Mesodermal cell (in vitro differentiated cells): Measurements from ENCODE around the gene ALDOA.
"Not testable (repeated sequence)": the region's sequence is repeated elsewhere in the genome, so short reads cannot be mapped to it uniquely, and the experiment has no call there.

ENCODE experiments used
- H3K27ac ChIP-seq: 2 replicates; pipeline ENCODE4 v1.7.0; 2013; ENCODE audit warnings: mild to moderate bottlenecking, low read depth, low read length, moderate library complexity; ENCODE audit not compliant: severe bottlenecking
- H3K36me3 ChIP-seq: 2 replicates; pipeline ENCODE4 v1.7.1; 2013; ENCODE audit warnings: mild to moderate bottlenecking, low read length, moderate library complexity; ENCODE audit not compliant: control insufficient read depth, insufficient read depth
- H3K4me1 ChIP-seq: one replicate; pipeline ENCODE4 v1.7.1; 2013; ENCODE audit warnings: mild to moderate bottlenecking, low read length; ENCODE audit not compliant: insufficient read depth, control insufficient read depth, poor library complexity, severe bottlenecking
- H3K4me3 ChIP-seq: 2 replicates; pipeline ENCODE4 v1.7.0; 2013; ENCODE audit warnings: low read length, control low read depth, mild to moderate bottlenecking; ENCODE audit not compliant: insufficient read depth, poor library complexity, severe bottlenecking; ENCODE audit errors: extremely low read depth
- H3K9me3 ChIP-seq: 2 replicates; pipeline ENCODE4 v1.7.1; 2013; ENCODE audit warnings: mild to moderate bottlenecking, low read length, moderate library complexity; ENCODE audit not compliant: control insufficient read depth
- WGBS, 2 experiments: methylation state at CpG; one replicate each; pipeline ENCODE4 v1.1.5; 2013; ENCODE audit warnings: missing lambda C conversion rate in 2 of 2; ENCODE audit not compliant: insufficient coverage in 2 of 2; 5-methylcytosine and 5-hydroxymethylcytosine counted together

The ALDOA gene

GRCh38 chr16:30108059-30108850, 42.7 kb downstream of the ALDOA start:
- no peaks in the 10 kb centered on the region for H3K9me3 ChIP-seq
- H3K27ac ChIP-seq: no peak overlapping the region
- H3K4me3 ChIP-seq: no peak overlapping the region
- H3K4me1 ChIP-seq: peaks cover 14% of the 10 kb centered on the region
- H3K36me3 ChIP-seq: peaks cover 55% of the 10 kb centered on the region
- WGBS, 2 experiments: 97% methylated on average over 8 to 9 of the region's 15 CpGs

- no peaks in the 10 kb centered on the region for H3K9me3 ChIP-seq
- no peak overlapping the region for H3K4me3 ChIP-seq
- H3K4me1 ChIP-seq: peaks cover 14% of the 10 kb centered on the region
- no peak overlapping the region for H3K27ac ChIP-seq
- WGBS, 2 experiments: 80 to 91% methylated on average over 4 to 5 of the region's 7 CpGs
- peaks cover 44% of the 10 kb centered on the region for H3K36me3 ChIP-seq
These were observed 45.1 kb downstream of the ALDOA start for GRCh38 chr16:30110661-30111060.

DNA sequence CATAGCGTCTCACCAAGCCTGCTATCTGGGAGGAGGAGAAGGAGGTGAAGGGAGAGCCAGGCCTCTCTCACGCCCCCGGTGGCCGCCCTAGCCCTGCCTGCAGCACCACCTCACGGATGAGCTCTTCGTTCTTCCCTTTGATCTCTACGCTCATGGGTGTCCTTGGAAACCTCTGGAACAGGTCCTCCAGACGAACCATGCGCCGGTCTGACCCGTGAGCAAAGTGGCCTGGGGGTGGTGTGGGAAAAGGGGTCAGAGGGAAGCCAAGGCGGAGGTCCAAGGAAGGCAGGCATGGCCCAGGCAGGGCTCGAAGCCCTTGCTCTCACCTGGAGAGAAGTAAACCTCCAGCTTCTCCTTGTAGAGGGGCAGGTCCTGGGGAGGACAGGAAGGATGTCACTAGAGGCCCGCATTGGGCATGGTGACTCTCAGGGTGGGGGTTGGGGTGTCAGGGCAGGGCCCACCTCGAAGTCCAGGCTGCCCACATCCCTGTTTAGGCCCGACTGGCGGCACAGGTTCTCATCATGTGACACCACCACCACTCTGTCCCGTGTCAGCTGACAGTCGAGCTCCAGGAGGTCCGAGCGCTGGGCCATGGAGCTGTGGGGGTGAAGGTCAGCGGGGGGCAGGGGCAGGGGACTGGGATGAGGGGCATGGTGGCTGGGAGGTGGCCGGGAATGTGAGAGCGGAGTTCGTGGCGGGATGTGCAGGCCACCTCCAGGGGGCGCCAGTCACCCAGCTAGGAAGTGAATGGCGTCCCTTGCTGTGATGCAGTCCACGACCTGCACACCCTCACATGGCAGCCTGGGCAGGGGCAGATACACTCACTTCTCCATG, 46.9 kb downstream of the ALDOA start:
- H3K4me3 ChIP-seq: no peak overlapping the region
- peaks cover 14% of the 10 kb centered on the region for H3K4me1 ChIP-seq
- WGBS, 2 experiments: 81 to 83% methylated on average over 21 to 23 of the region's 29 CpGs
- peaks cover 47% of the 10 kb centered on the region for H3K36me3 ChIP-seq
- no peaks in the 10 kb centered on the region for H3K9me3 ChIP-seq
- H3K27ac ChIP-seq: no peak overlapping the region

- no peak within 1 kb of the TSS for H3K4me3 ChIP-seq
- no peak within 1 kb of the TSS for H3K27ac ChIP-seq
- WGBS, 2 experiments: 91 to 93% methylated on average over 17 of the region's 20 CpGs
- H3K9me3 ChIP-seq: no peaks in the 10 kb centered on the region
- peaks cover 14% of the 10 kb centered on the region for H3K4me1 ChIP-seq
- peaks cover 50% of the 10 kb centered on the region for H3K36me3 ChIP-seq
These were observed 47.6 kb downstream of the ALDOA start, which contains the start of gene GDPD3 for GRCh38 chr16:30113031-30113710. TSS of gene GDPD3 (minus strand) at chr16:30113537. CDS start at chr16:30113478, 59 bp downstream.

GRCh38 chr16:30113711-30114333, 48.3 kb downstream of the ALDOA start:
- 92 to 97% methylated on average over 4 to 7 of the region's 20 CpGs for WGBS, 2 experiments
- Histone ChIP-seq H3K4me1 (peaks cover 8% of the 10 kb centered on the region), H3K27ac (no peak overlapping the region), H3K4me3 (no peak overlapping the region), H3K9me3 (no peaks in the 10 kb centered on the region), H3K36me3 (peaks cover 53% of the 10 kb centered on the region)

DNA sequence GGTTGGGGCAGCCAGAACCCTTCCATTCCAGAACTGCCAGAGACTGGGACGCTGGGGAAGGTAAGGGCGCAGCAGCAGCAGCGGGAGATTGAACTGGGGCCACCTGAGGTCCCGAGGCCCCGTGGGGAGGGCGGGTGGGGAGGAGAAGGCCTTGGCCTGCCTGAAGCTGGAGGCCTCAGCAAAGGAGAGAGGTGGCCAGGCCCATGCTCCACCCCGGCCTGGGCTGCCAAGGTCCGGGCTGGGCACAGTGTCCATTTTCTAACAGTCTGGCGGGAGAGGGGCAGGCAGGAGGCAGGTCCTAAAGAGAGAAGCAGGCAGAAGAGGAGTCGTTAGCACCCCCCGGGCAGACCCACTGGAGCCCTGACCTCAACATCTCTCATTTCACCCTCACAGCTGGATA, 48.9 kb downstream of the ALDOA start:
- H3K4me1 ChIP-seq: peaks cover 8% of the 10 kb centered on the region
- no peaks in the 10 kb centered on the region for H3K9me3 ChIP-seq
- no peak overlapping the region for H3K4me3 ChIP-seq
- H3K27ac ChIP-seq: no peak overlapping the region
- peaks cover 59% of the 10 kb centered on the region for H3K36me3 ChIP-seq
- WGBS, 2 experiments: 88 to 94% methylated on average over 6 to 7 of the region's 11 CpGs

GRCh38 chr16:30114833-30115232, 49.3 kb downstream of the ALDOA start:
- H3K4me1 ChIP-seq, H3K9me3 ChIP-seq, H3K4me3 ChIP-seq, H3K27ac ChIP-seq: not testable (repeated sequence)
- 89 to 94% methylated on average over 3 to 5 of the region's 7 CpGs for WGBS, 2 experiments
- peaks cover 61% of the 10 kb centered on the region for H3K36me3 ChIP-seq

DNA sequence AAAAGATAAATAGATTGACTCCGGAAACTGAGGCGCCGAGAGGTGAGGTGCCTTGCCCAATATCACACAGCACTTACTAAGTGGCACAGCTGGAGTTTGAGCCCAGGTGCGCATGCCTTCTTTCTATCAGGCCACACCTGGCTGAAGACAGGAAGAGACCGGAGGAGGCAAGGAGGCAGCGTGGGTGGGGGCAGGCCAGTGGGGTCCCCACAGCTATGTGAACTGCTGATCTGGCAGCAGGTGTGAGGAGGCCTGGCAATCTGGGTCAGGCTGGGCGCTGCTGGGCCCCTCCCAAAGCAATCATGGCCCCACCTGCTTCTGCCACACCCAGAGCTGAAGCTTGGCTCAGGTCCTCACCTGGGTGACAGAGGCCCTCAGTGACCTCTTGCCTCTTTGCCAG, 49.7 kb downstream of the ALDOA start:
- Histone ChIP-seq H3K9me3 (no peaks in the 10 kb centered on the region), H3K4me1 (peaks cover 8% of the 10 kb centered on the region), H3K4me3 (no peak overlapping the region), H3K27ac (no peak overlapping the region), H3K36me3 (peaks cover 61% of the 10 kb centered on the region)
- 93 to 98% methylated on average over 6 of the region's 7 CpGs for WGBS, 2 experiments

DNA sequence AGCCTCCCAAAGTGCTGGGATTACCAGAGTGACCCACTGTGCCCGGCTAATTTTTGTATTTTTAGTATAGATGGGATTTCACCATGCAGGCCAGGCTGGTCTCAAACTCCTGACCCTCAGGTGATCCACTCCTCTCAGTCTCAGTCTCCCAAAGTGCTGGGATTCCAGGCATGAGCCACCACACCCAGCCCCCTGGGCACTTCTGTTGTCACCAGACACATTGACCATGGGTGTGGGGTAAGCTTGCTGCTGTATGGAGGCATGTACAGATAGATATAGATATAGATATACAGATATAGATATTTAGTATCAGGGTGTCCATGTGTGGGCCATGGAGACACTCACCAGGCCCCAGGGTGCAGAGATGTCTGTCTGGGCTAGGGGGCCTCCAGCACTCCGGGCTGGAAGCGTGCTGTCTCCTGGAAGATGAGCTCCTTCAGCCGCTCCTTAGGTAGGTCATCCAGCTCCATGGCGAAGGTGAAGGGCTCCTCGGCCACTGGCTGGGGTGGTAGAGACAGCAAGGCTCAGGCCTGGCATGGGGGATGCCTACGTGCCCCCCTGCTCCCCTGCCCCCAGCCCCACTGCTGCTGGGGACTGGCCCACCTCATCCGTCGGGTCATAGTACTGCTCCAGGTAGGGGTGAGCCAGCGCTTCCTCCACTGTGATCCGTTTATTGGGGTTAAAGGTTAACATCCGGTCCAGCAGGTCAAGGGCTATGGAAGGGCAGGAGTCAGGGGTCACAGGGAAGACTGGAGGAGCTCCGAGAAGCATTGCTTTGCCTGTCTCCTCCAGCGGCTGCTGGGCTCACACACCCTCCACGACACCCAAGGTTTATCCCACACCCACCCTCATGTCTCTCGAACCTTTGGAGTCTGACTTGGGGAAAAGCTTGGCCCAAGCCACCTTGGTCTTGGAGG, 51.0 kb downstream of the ALDOA start:
- 97% methylated on average over 13 of the region's 16 CpGs for WGBS, 2 experiments
- H3K4me3 ChIP-seq: no peak overlapping the region
- H3K4me1 ChIP-seq: no peaks in the 10 kb centered on the region
- peaks cover 61% of the 10 kb centered on the region for H3K36me3 ChIP-seq
- no peaks in the 10 kb centered on the region for H3K9me3 ChIP-seq
- H3K27ac ChIP-seq: no peak overlapping the region
